ENCODE measurements around the gene SF3B3.

DNA sequence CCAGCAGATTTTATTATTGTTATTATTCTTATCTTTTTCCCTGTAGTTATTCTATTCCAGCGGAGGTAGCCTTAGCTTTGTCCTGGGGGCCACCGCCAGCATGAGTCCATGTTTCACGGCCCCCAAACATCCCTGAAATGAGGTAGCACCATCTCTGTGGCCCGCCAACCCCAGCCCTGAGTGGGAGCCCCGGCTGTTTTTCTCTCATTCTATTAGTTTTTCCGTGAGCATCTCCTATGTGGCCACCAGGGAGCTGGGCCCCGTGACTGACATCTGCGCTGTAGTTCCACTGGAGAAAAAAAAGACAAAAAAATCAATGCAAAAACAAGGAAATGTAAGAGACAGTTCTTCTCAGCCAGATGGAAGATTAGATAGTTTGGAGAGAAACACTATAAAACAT, 79.2 kb downstream of the SF3B3 start:
- TF ChIP-seq, protein P1, sequence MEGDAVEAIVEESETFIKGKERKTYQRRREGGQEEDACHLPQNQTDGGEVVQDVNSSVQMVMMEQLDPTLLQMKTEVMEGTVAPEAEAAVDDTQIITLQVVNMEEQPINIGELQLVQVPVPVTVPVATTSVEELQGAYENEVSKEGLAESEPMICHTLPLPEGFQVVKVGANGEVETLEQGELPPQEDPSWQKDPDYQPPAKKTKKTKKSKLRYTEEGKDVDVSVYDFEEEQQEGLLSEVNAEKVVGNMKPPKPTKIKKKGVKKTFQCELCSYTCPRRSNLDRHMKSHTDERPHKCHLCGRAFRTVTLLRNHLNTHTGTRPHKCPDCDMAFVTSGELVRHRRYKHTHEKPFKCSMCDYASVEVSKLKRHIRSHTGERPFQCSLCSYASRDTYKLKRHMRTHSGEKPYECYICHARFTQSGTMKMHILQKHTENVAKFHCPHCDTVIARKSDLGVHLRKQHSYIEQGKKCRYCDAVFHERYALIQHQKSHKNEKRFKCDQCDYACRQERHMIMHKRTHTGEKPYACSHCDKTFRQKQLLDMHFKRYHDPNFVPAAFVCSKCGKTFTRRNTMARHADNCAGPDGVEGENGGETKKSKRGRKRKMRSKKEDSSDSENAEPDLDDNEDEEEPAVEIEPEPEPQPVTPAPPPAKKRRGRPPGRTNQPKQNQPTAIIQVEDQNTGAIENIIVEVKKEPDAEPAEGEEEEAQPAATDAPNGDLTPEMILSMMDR (IDR thresholded peaks at IDR 0.05): peak in 1 of 5 experiments; percentile 10
- no peak for TF ChIP-seq POLR2A (IDR thresholded peaks at IDR 0.05)
